ENCODE results near the gene NFKBIL1. TPM values are rescaled to one million over a fixed set of nuclear protein-coding genes. Genes with fewer than 3 reads are reported as not detected.
"Not testable (repeated sequence)": the region's sequence is repeated elsewhere in the genome, so short reads cannot be mapped to it uniquely, and the experiment has no call there.

The NFKBIL1 gene
- total and polyA plus RNA-seq, 4 donors = 9.8 to 29.4 (median 25.6) TPM

GRCh38 chr6:31587791-31588777 is 40.7 kb downstream of the NFKBIL1 start:
- Histone ChIP-seq H3K27me3 (ENCODE audit: control insufficient read depth, insufficient read depth, low read length) (no peaks in the 10 kb centered on the region), H3K27ac (ENCODE audit: low read depth, low read length) (no peak overlapping the region), H3K4me3 (ENCODE audit: low read depth, low read length) (peak overlapping the region; percentile 16), H3K36me3 (ENCODE audit: control insufficient read depth, insufficient read depth, low read length) (no peaks in the 10 kb centered on the region), H3K9me3 (ENCODE audit: control insufficient read depth, insufficient read depth, low read length) (no peaks in the 10 kb centered on the region), H3K4me1 (ENCODE audit: control insufficient read depth, insufficient read depth, low read length) (peaks cover 23% of the 10 kb centered on the region)
- WGBS (ENCODE audit: insufficient coverage) = 52% methylated on average over 11 of the region's 12 CpGs
- peak in 2 of 6 donors; percentile 9 to 33 for DNase-seq (ENCODE audit: low read depth in 4 of 6, low spot score in 6 of 6)

GRCh38 chr6:31588871-31589650 is 41.7 kb downstream of the NFKBIL1 start:
- H3K9me3 ChIP-seq (ENCODE audit: control insufficient read depth, insufficient read depth, low read length) = no peaks in the 10 kb centered on the region
- no peak overlapping the region for H3K4me3 ChIP-seq (ENCODE audit: low read depth, low read length)
- H3K36me3 ChIP-seq (ENCODE audit: control insufficient read depth, insufficient read depth, low read length) = no peaks in the 10 kb centered on the region
- H3K27ac ChIP-seq (ENCODE audit: low read depth, low read length) = no peak overlapping the region
- WGBS (ENCODE audit: insufficient coverage) = 54% methylated on average over 8 of the region's 9 CpGs
- H3K27me3 ChIP-seq (ENCODE audit: control insufficient read depth, insufficient read depth, low read length) = no peaks in the 10 kb centered on the region
- H3K4me1 ChIP-seq (ENCODE audit: control insufficient read depth, insufficient read depth, low read length) = peaks cover 23% of the 10 kb centered on the region
- DNase-seq (ENCODE audit: low read depth in 4 of 6, low spot score in 6 of 6) = no peak

GRCh38 chr6:31590691-31591090 is 43.3 kb downstream of the NFKBIL1 start:
- H3K4me3 ChIP-seq (ENCODE audit: low read depth, low read length); H3K27ac ChIP-seq (ENCODE audit: low read depth, low read length); H3K27me3 ChIP-seq (ENCODE audit: control insufficient read depth, insufficient read depth, low read length); H3K36me3 ChIP-seq (ENCODE audit: control insufficient read depth, insufficient read depth, low read length); DNase-seq (ENCODE audit: low read depth in 4 of 6, low spot score in 6 of 6); H3K9me3 ChIP-seq (ENCODE audit: control insufficient read depth, insufficient read depth, low read length): not testable (repeated sequence)
- WGBS (ENCODE audit: insufficient coverage) = 89% methylated on average over 5 of the region's 5 CpGs
- H3K4me1 ChIP-seq (ENCODE audit: control insufficient read depth, insufficient read depth, low read length) = peaks cover 23% of the 10 kb centered on the region

DNA sequence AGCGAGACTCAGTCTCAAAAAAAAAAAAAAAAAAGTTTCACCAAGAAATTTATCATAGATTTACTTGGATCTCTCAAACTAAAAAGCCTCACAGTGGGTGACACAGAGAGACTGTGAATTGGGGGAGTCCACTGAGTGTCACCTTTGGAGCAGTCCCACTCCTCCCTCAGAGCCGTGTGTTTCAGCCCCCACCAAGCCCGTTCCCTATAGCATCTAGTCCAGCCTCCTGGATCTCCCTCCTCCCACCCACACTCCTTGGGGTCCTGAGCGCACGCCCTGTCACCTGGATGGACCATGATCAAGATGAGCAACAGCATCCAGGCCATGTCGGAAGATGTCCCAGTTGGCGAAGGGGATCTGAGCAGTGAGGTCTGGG is 45.0 kb downstream of the NFKBIL1 start:
- 97% methylated on average over 6 of the region's 7 CpGs for WGBS (ENCODE audit: insufficient coverage)
- H3K36me3 ChIP-seq (ENCODE audit: control insufficient read depth, insufficient read depth, low read length) = no peaks in the 10 kb centered on the region
- no peaks in the 10 kb centered on the region for H3K9me3 ChIP-seq (ENCODE audit: control insufficient read depth, insufficient read depth, low read length)
- H3K27ac ChIP-seq (ENCODE audit: low read depth, low read length) = no peak overlapping the region
- no peaks in the 10 kb centered on the region for H3K27me3 ChIP-seq (ENCODE audit: control insufficient read depth, insufficient read depth, low read length)
- H3K4me3 ChIP-seq (ENCODE audit: low read depth, low read length) = no peak overlapping the region
- peaks cover 15% of the 10 kb centered on the region for H3K4me1 ChIP-seq (ENCODE audit: control insufficient read depth, insufficient read depth, low read length)
- no peak for DNase-seq (ENCODE audit: low read depth in 4 of 6, low spot score in 6 of 6)

DNA sequence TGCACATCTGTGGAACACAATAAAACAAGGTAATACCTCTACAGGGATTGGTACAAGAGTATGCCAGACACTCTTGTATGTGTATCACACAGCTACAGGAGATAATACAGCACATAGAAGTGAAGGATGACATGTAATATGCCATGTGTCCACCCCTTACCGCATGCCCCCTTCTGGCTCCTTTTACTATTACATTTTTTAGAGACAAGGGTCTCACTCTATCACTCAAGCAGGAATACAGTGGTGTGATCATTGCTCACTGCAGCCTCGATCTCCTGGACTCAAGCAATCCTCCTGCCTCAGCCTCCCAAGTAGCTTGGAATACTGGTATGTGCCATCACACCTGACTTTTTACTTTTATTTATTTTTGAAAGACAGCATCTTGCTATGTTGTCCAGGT is 49.6 kb downstream of the NFKBIL1 start:
- no peak for DNase-seq (ENCODE audit: low read depth in 4 of 6, low spot score in 6 of 6)
- Histone ChIP-seq H3K9me3 (ENCODE audit: control insufficient read depth, insufficient read depth, low read length) (no peaks in the 10 kb centered on the region), H3K36me3 (ENCODE audit: control insufficient read depth, insufficient read depth, low read length) (no peaks in the 10 kb centered on the region), H3K4me3 (ENCODE audit: low read depth, low read length) (no peak overlapping the region), H3K27me3 (ENCODE audit: control insufficient read depth, insufficient read depth, low read length) (no peaks in the 10 kb centered on the region), H3K27ac (ENCODE audit: low read depth, low read length) (no peak overlapping the region), H3K4me1 (ENCODE audit: control insufficient read depth, insufficient read depth, low read length) (no peaks in the 10 kb centered on the region)
- 67% methylated on average over 1 of the region's 2 CpGs for WGBS (ENCODE audit: insufficient coverage)

DNA sequence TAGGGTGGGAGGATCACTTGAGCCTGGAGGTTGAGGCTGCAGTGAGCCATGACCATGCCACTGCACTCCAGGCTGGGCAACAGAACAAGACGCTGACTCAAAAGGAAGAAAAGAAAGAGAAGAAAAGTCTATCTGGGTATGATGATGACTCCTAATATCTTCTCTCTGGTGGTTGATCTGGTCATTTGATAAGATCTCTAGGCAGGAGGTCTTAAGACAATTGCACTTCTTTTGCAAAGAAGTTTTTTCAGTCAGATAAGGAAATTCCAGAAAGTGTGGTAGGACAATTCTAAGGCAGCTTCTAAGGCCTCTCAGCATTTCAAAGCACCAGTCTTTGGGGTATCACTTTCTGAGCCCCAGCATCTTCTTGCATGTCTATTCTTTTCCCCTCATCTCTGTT is 59.9 kb downstream of the NFKBIL1 start:
- H3K4me1 ChIP-seq (ENCODE audit: control insufficient read depth, insufficient read depth, low read length) = no peaks in the 10 kb centered on the region
- H3K27me3 ChIP-seq (ENCODE audit: control insufficient read depth, insufficient read depth, low read length) = no peaks in the 10 kb centered on the region
- no CpG with 5 or more reads among the region's 1 CpG for WGBS (ENCODE audit: insufficient coverage)

More for the DNA sequence above, 59.9 kb downstream of the NFKBIL1 start:
- no peak overlapping the region for H3K27ac ChIP-seq (ENCODE audit: low read depth, low read length)
- H3K9me3 ChIP-seq (ENCODE audit: control insufficient read depth, insufficient read depth, low read length) = no peaks in the 10 kb centered on the region
- no peak overlapping the region for H3K4me3 ChIP-seq (ENCODE audit: low read depth, low read length)
- no peak for DNase-seq (ENCODE audit: low read depth in 4 of 6, low spot score in 6 of 6)
- no peaks in the 10 kb centered on the region for H3K36me3 ChIP-seq (ENCODE audit: control insufficient read depth, insufficient read depth, low read length)

Small RNA genes within 50 kb of the gene (small RNA-seq; reads per million reads assigned to genes)
- gene AL663061.1 (ENCODE audit: low replicate concordance) (not detected), gene SNORD117 (ENCODE audit: low replicate concordance) (281 reads per million, percentile 99 among the genes with 10 or more reads in this experiment), gene SNORD84 (ENCODE audit: low replicate concordance) (not detected)

Other genes with a start within 250 kb of the NFKBIL1 start
Only the 30 nearest of the 31 such genes appear.
- 100 to 1,000 TPM; 134 to 168 TPM for gene HLA-B, start 190.4 kb upstream of the NFKBIL1 start, total RNA-seq
- 100 to 1,000 TPM; 126 to 189 TPM for gene HLA-B, start 190.4 kb upstream of the NFKBIL1 start, polyA plus RNA-seq (ENCODE audit: insufficient read length in 2 of 2)
- gene MICA, start 144.0 kb upstream of the NFKBIL1 start, total RNA-seq = 10 to 100 TPM in 1 of 2 donors, 1 to 10 TPM in 1; 5.9 to 23.6 TPM
- 1 to 10 TPM; 4.2 to 6.0 TPM for gene MICA, start 144.0 kb upstream of the NFKBIL1 start, polyA plus RNA-seq (ENCODE audit: insufficient read length in 2 of 2)
- gene MICB, start 49.5 kb upstream of the NFKBIL1 start, total RNA-seq = 1 to 10 TPM; 1.9 to 2.8 TPM
- 1 to 10 TPM; 1.4 to 1.5 TPM for gene MICB, start 49.5 kb upstream of the NFKBIL1 start, polyA plus RNA-seq (ENCODE audit: insufficient read length in 2 of 2)
- gene MCCD1, start 18.6 kb upstream of the NFKBIL1 start, total RNA-seq = not detected
- under 1 TPM in 1 of 2 donors, not detected in 1; 0.33 TPM for gene MCCD1, start 18.6 kb upstream of the NFKBIL1 start, polyA plus RNA-seq (ENCODE audit: insufficient read length in 2 of 2)
- gene DDX39B, start 5.6 kb upstream of the NFKBIL1 start, total RNA-seq = 100 to 1,000 TPM; 242 to 404 TPM
- 100 to 1,000 TPM; 428 to 496 TPM for gene DDX39B, start 5.6 kb upstream of the NFKBIL1 start, polyA plus RNA-seq (ENCODE audit: insufficient read length in 2 of 2)
- gene ATP6V1G2, start 1.0 kb upstream of the NFKBIL1 start, total RNA-seq = 10 to 100 TPM; 32.2 to 63.3 TPM
- 100 to 1,000 TPM; 231 to 258 TPM for gene ATP6V1G2, start 1.0 kb upstream of the NFKBIL1 start, polyA plus RNA-seq (ENCODE audit: insufficient read length in 2 of 2)
- gene LTA, start 24.7 kb downstream of the NFKBIL1 start, total RNA-seq = under 1 TPM in 1 of 2 donors, not detected in 1; 0.11 TPM
- gene LTA, start 24.7 kb downstream of the NFKBIL1 start, polyA plus RNA-seq (ENCODE audit: insufficient read length in 2 of 2) = under 1 TPM; 0.22 to 0.27 TPM
- under 1 TPM in 1 of 2 donors, not detected in 1; 0.39 TPM for gene TNF, start 28.0 kb downstream of the NFKBIL1 start, total RNA-seq
- gene TNF, start 28.0 kb downstream of the NFKBIL1 start, polyA plus RNA-seq (ENCODE audit: insufficient read length in 2 of 2) = under 1 TPM in 1 of 2 donors, not detected in 1; 0.40 TPM
- gene LTB, start 34.8 kb downstream of the NFKBIL1 start, total RNA-seq = 1 to 10 TPM in 1 of 2 donors, under 1 TPM in 1; 0.55 to 1.9 TPM
- under 1 TPM; 0.35 to 0.50 TPM for gene LTB, start 34.8 kb downstream of the NFKBIL1 start, polyA plus RNA-seq (ENCODE audit: insufficient read length in 2 of 2)
- gene LST1, start 38.7 kb downstream of the NFKBIL1 start, total RNA-seq = 10 to 100 TPM; 10.8 to 15.2 TPM
- 10 to 100 TPM in 1 of 2 donors, 1 to 10 TPM in 1; 9.0 to 12.6 TPM for gene LST1, start 38.7 kb downstream of the NFKBIL1 start, polyA plus RNA-seq (ENCODE audit: insufficient read length in 2 of 2)
- not detected for gene NCR3, start 45.4 kb downstream of the NFKBIL1 start, total RNA-seq
- not detected for gene NCR3, start 45.4 kb downstream of the NFKBIL1 start, polyA plus RNA-seq (ENCODE audit: insufficient read length in 2 of 2)
- 10 to 100 TPM; 35.5 to 55.0 TPM for gene AIF1, start 67.6 kb downstream of the NFKBIL1 start, total RNA-seq
- gene AIF1, start 67.6 kb downstream of the NFKBIL1 start, polyA plus RNA-seq (ENCODE audit: insufficient read length in 2 of 2) = 10 to 100 TPM; 27.8 to 42.5 TPM
- 10 to 100 TPM; 48.7 to 79.6 TPM for gene PRRC2A, start 73.1 kb downstream of the NFKBIL1 start, total RNA-seq
- gene PRRC2A, start 73.1 kb downstream of the NFKBIL1 start, polyA plus RNA-seq (ENCODE audit: insufficient read length in 2 of 2) = 100 to 1,000 TPM; 241 to 250 TPM
- 100 to 1,000 TPM in 1 of 2 donors, 10 to 100 TPM in 1; 88.9 to 184 TPM for gene BAG6, start 105.1 kb downstream of the NFKBIL1 start, total RNA-seq
- 100 to 1,000 TPM; 249 to 255 TPM for gene BAG6, start 105.1 kb downstream of the NFKBIL1 start, polyA plus RNA-seq (ENCODE audit: insufficient read length in 2 of 2)
- gene APOM, start 108.3 kb downstream of the NFKBIL1 start, total RNA-seq = 1 to 10 TPM in 1 of 2 donors, under 1 TPM in 1; 0.40 to 5.7 TPM
- 1 to 10 TPM; 6.7 to 9.5 TPM for gene APOM, start 108.3 kb downstream of the NFKBIL1 start, polyA plus RNA-seq (ENCODE audit: insufficient read length in 2 of 2)
- 10 to 100 TPM; 12.4 to 23.1 TPM for gene C6orf47, start 113.2 kb downstream of the NFKBIL1 start, total RNA-seq
- gene C6orf47, start 113.2 kb downstream of the NFKBIL1 start, polyA plus RNA-seq (ENCODE audit: insufficient read length in 2 of 2) = 10 to 100 TPM; 16.8 to 17.8 TPM
- gene GPANK1, start 117.4 kb downstream of the NFKBIL1 start, total RNA-seq = 10 to 100 TPM in 1 of 2 donors, 1 to 10 TPM in 1; 9.1 to 15.3 TPM
- gene GPANK1, start 117.4 kb downstream of the NFKBIL1 start, polyA plus RNA-seq (ENCODE audit: insufficient read length in 2 of 2) = 10 to 100 TPM; 16.9 to 19.9 TPM
- 100 to 1,000 TPM in 1 of 2 donors, 10 to 100 TPM in 1; 54.3 to 183 TPM for gene CSNK2B, start 118.5 kb downstream of the NFKBIL1 start, total RNA-seq
- gene CSNK2B, start 118.5 kb downstream of the NFKBIL1 start, polyA plus RNA-seq (ENCODE audit: insufficient read length in 2 of 2) = 100 to 1,000 TPM; 213 to 215 TPM
- 1 to 10 TPM; 2.1 to 8.6 TPM for gene LY6G5B, start 122.4 kb downstream of the NFKBIL1 start, total RNA-seq
- gene LY6G5B, start 122.4 kb downstream of the NFKBIL1 start, polyA plus RNA-seq (ENCODE audit: insufficient read length in 2 of 2) = 10 to 100 TPM; 17.6 to 35.6 TPM
- 1 to 10 TPM in 1 of 2 donors, under 1 TPM in 1; 0.40 to 3.3 TPM for gene LY6G5C, start 133.5 kb downstream of the NFKBIL1 start, total RNA-seq
- 10 to 100 TPM in 1 of 2 donors, 1 to 10 TPM in 1; 8.5 to 13.1 TPM for gene LY6G5C, start 133.5 kb downstream of the NFKBIL1 start, polyA plus RNA-seq (ENCODE audit: insufficient read length in 2 of 2)
- 10 to 100 TPM; 51.8 to 83.6 TPM for gene ABHD16A, start 155.7 kb downstream of the NFKBIL1 start, total RNA-seq
- gene ABHD16A, start 155.7 kb downstream of the NFKBIL1 start, polyA plus RNA-seq (ENCODE audit: insufficient read length in 2 of 2) = 10 to 100 TPM; 72.0 to 85.8 TPM
- gene LY6G6F, start 159.3 kb downstream of the NFKBIL1 start, total RNA-seq = under 1 TPM in 1 of 2 donors, not detected in 1; 0.30 TPM
- gene LY6G6F, start 159.3 kb downstream of the NFKBIL1 start, polyA plus RNA-seq (ENCODE audit: insufficient read length in 2 of 2) = under 1 TPM in 1 of 2 donors, not detected in 1; 0.27 TPM
- gene LY6G6D, start 167.7 kb downstream of the NFKBIL1 start, total RNA-seq = 1 to 10 TPM; 1.1 to 6.6 TPM
- 1 to 10 TPM in 1 of 2 donors, under 1 TPM in 1; 0.51 to 2.3 TPM for gene LY6G6D, start 167.7 kb downstream of the NFKBIL1 start, polyA plus RNA-seq (ENCODE audit: insufficient read length in 2 of 2)
- gene LY6G6C, start 174.1 kb downstream of the NFKBIL1 start, total RNA-seq = under 1 TPM in 1 of 2 donors, not detected in 1; 0.17 TPM
- 1 to 10 TPM in 1 of 2 donors, under 1 TPM in 1; 0.71 to 1.2 TPM for gene LY6G6C, start 174.1 kb downstream of the NFKBIL1 start, polyA plus RNA-seq (ENCODE audit: insufficient read length in 2 of 2)
- gene MPIG6B, start 175.8 kb downstream of the NFKBIL1 start, total RNA-seq = under 1 TPM in 1 of 2 donors, not detected in 1; 0.17 TPM
- gene MPIG6B, start 175.8 kb downstream of the NFKBIL1 start, polyA plus RNA-seq (ENCODE audit: insufficient read length in 2 of 2) = 1 to 10 TPM in 1 of 2 donors, under 1 TPM in 1; 0.81 to 1.3 TPM
- 100 to 1,000 TPM in 1 of 2 donors, 10 to 100 TPM in 1; 62.9 to 207 TPM for gene DDAH2, start 181.7 kb downstream of the NFKBIL1 start, total RNA-seq
- 100 to 1,000 TPM; 159 to 178 TPM for gene DDAH2, start 181.7 kb downstream of the NFKBIL1 start, polyA plus RNA-seq (ENCODE audit: insufficient read length in 2 of 2)
- 100 to 1,000 TPM in 1 of 2 donors, 10 to 100 TPM in 1; 96.3 to 322 TPM for gene CLIC1, start 188.9 kb downstream of the NFKBIL1 start, total RNA-seq
- 10 to 100 TPM; 73.5 to 87.1 TPM for gene CLIC1, start 188.9 kb downstream of the NFKBIL1 start, polyA plus RNA-seq (ENCODE audit: insufficient read length in 2 of 2)
- gene MSH5, start 192.4 kb downstream of the NFKBIL1 start, total RNA-seq = 10 to 100 TPM in 1 of 2 donors, 1 to 10 TPM in 1; 6.2 to 20.2 TPM
- 10 to 100 TPM; 18.9 to 38.8 TPM for gene MSH5, start 192.4 kb downstream of the NFKBIL1 start, polyA plus RNA-seq (ENCODE audit: insufficient read length in 2 of 2)
- 1 to 10 TPM; 3.4 to 9.5 TPM for gene SAPCD1, start 215.0 kb downstream of the NFKBIL1 start, total RNA-seq
- gene SAPCD1, start 215.0 kb downstream of the NFKBIL1 start, polyA plus RNA-seq (ENCODE audit: insufficient read length in 2 of 2) = 10 to 100 TPM; 10.5 to 11.1 TPM
- gene VWA7, start 229.7 kb downstream of the NFKBIL1 start, total RNA-seq = 1 to 10 TPM; 1.8 to 2.9 TPM
- 1 to 10 TPM; 4.0 to 4.3 TPM for gene VWA7, start 229.7 kb downstream of the NFKBIL1 start, polyA plus RNA-seq (ENCODE audit: insufficient read length in 2 of 2)

All from spinal cord (tissue), 10 donors.